Stimulated activated CD8-positive, alpha-beta memory T cell treated with anti-CD3 and anti-CD28 coated beads, Interleukin-15, amount 100 ng/mL, for 48 hours (primary cell): Measurements from ENCODE around the gene CLDN10.
"Not testable (repeated sequence)": the region's sequence is repeated elsewhere in the genome, so short reads cannot be mapped to it uniquely, and the experiment has no call there.

Source experiments
- DNase-seq, 2 donors: peaks; one replicate each; pipeline ENCODE4 v3.0.0-alpha.2; 2020; ENCODE audit warnings: low read depth in 2 of 2

Gene CLDN10, protein sequence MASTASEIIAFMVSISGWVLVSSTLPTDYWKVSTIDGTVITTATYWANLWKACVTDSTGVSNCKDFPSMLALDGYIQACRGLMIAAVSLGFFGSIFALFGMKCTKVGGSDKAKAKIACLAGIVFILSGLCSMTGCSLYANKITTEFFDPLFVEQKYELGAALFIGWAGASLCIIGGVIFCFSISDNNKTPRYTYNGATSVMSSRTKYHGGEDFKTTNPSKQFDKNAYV

DNA sequence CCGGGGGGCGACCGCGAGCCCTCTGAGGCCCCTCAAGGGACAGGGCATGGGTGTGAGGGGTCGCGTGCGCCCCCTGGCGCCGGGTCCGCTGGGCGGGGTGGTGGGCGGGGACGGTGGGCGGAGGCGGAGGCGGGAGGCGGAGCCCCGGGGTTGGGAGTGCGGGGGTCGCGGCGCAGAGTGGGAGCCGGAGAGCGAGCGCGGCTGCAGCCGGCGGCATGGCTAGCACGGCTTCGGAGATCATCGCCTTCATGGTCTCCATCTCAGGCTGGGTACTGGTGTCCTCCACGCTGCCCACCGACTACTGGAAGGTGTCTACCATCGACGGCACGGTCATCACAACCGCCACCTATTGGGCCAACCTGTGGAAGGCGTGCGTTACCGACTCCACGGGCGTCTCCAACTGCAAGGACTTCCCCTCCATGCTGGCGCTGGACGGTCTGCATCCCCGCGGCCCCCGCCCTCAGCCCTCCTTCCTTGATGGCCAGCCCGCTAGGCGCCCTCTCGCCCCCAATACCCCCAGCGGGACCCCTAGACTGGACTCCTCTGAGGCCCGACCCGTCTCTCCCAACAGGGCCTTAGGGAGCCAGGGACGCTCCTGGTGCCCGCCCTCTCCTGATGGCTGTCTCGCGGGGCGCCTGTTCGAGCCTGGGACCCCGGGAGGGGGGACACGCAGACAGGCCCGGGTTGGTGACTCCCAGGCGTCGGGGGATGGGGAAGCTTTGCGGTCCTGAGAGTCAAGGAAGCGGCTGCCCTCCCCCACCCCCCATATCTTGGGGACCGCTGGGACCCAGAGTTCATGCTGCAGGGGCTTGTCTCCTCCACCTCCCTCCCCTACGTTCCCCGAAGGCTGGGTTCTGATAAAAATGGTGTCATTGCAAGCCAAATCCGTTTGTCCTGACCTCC is at the start of gene CLDN10:
TSS of gene CLDN10 (plus strand) at position 182 of the 903 bp plus-strand sequence. CDS start at position 216, 34 bp downstream.
- DNase-seq = no peak

DNA sequence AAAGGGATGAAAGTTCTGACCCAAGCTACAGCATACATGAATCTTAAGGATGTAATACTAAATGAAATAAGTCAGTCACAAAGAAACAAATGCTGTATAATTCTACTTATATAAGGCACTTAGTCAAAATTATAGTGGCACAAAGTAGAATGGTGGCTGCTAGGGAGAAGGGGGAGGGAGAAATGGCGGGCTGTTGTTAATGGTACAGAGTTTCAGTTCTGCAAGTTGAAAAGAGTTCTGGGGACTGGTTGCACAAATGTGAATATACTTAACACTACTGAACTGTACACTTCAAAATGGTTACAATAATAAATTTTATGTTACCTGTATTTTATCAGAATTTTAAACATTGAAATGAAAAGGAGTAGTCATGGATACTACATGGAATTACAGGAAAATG is 48.9 kb upstream of the CLDN10 start:
- no peak for DNase-seq

DNA sequence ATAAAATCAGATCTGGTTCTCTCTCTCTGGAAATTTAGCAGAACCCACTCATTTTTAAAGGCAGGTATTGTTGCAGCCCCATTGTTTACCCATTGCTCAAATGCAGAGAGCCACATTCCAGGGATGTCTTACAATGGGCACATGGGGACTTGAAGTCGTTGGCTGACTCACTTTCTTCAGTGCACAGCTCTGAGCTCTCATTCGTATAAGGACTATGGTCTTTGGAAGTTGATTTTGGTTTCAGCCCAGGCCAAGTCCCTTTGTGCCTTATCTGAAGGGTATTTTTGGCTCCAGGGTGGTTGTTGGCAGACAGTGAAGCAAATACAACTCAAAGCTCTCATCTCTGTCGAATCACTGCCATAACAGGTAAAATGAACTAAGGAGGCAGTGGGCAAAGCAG is 47.3 kb upstream of the CLDN10 start:
- no peak for DNase-seq

DNA sequence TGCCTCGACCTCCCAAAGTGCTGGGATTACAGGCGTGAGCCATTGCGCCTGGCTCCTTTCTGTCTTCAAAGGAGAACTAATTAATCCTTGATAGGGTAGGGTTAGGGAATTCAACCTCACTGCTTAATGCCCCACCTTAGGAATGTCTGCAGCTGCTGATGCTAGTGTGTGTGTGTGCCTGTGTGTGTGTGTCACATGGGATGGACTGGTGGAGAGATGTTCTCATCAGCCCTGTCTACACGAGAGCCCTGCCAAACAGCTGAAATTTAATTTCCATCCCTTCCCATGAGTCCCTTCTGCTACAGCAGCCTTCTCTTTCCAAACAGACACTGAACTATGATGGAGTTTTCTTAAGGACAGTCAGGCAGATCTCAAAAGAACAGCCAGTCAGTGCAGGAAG is 46.5 kb upstream of the CLDN10 start:
- no peak for DNase-seq

DNA sequence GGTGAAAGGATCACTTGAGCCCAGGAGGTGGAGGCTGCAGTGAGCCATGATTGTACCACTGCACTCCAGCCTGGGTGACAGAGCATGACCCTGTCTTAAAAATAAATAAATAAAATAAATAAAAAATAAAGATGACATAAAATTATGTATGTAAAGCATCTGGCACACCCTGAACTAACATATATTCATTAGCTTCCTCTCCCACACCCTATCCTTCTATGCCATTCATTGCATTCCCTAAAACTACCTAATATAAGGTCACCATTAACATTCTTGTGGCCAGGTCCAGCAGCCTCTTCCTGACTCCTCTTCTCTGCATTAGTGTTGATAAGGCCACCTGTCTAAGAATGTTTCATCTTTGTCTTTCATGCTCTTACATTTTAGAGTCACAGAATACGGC is 44.5 kb upstream of the CLDN10 start:
- DNase-seq = no peak

DNA sequence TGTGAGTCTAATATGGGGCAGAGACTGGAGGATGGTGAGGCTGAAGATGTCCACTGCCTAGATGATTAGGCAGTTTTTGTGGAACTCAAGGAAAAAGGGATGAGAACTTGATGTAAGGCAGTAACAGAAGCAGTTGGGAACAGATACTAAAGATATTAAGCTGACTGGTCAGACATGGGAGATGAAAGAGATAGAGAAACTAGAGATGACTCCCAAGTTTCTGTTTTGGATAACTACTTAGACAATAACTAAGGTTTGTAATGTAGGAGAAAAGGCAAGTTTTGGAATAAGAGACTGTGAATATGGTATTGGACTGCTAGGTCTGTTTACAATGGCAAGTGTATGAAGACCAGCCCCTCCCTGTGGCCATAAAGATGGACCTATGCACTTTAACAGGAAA is 43.5 kb upstream of the CLDN10 start:
- no peak for DNase-seq

DNA sequence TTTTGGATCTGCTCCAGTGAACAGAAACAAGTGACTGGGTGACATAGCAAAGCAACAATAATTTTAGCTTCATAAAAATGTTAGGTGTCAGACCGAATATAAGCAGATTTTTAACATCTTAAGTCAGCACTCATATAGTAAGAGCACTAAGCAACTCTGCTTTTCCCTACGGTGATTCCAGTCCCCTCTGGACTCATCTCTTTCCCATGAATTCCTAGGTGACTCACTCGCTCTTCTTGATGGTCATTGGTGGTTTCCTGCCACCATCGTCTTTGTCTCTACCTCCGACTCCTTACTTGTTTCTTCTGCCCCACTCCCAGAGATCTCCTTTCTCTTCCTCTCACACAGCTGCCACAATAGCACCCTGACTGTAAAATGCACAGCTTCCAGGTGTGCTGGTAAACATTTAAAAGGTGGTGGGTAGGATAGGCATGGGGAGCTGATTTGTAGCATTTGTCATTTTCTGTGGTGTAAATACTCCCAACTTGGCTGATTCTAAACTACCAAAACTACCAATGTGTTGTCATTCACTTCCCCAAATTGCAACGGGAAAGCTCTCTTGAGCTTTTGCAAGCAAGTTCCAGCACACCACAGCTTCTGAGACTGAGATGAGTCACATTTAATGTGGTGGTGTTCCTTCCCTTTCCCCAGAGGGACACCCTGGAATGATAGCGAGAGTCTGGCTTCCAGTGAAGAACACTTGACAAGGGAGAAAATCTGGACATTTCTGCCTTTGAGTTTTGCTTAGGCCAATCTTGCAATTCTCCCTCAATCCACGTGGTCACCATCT is 42.8 kb upstream of the CLDN10 start:
- no peak for DNase-seq

DNA sequence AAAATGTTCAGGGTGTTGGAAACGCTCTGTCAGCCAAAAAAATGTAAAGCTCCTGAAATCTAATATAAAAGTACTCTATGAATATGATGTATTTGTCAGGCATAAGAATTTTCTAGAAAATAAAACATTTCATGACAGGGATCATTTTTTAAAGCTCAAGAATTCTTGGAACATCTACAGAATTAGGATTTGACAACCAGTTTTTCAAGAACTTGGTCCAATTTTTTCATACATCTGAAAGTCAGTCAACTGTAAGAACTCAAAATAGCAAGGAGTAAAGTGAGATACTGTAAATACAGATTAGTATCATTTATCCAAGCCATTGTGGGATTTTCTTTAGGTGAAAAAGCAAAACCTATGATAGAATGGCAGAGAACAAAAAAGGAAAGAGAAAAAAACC is 41.6 kb upstream of the CLDN10 start:
- DNase-seq = no peak

DNA sequence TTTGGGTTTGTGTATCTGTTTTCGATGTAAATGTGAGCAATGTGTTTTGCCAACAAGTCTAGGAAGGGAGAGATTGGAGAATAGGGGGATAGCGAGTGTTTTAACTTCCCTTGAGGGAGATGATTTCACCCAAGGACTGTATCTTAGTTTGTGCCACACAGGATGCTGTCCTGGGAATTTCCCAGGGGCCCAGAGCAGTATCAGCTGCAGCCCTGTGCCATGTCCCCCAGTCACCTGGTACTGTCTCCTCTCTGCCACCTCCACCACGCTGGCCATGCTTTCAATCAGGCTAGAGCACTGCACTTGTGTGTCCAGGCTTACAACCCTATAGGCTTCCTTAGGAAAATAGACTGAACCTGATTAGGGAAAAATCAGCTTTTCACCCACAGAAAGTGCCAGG is 40.1 kb upstream of the CLDN10 start:
- DNase-seq = no peak

DNA sequence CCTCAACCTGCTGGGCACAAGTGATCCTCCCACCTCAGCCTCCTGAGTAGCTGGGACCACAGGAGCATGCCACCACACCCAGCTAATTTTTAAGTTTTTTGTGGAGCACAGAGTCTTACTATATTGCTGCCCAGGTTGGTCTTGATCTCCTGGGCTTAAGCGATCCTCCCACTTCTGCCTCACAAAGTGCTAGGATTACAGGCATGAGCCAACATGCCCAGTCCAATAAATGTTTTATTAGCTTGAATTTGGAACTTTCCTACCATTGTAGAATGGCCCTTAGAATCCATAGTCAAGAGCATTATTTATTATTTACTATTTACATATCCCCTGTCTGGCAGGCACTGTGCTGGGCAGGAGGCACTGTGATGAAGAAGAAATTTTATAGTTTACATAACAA is 39.6 kb upstream of the CLDN10 start:
- DNase-seq = no peak

DNA sequence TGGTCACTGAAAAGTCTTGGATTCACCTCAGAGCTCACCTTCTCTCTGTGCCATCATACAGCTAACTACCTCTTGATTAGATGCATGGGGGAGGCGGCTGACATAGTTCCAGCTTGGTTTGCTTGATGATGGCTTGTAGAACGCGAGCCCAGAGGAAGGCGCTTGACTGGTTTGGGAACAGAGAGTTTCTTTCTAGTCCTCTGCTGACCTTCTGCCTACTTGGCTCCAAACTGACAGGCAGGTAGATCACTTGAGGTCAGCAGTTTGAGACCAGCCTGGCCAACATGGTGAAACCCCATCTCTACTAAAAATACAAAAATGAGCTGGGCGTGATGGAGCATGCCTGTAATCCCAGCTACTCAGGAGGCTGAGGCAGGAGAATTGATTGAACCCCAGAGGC is 36.9 kb upstream of the CLDN10 start:
- not testable (repeated sequence) for DNase-seq

DNA sequence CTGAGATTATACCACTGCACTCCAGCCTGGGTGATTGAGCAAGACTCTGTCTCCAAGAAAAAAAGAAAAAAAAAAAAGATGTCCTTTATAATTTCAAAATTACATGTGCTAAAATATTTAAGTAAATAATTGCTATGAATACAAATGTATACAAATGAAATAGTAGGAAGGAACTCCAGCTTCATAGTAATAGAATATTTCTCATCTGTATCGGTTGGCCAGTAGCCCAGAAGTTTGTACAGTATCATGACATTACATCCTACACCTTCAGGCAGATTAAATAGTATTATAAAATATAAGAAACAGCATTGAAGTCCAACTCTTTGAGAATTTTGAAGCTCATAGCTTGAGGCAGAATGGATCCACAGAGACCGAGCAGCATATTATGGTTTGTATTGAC is 36.5 kb upstream of the CLDN10 start:
- no peak for DNase-seq

DNA sequence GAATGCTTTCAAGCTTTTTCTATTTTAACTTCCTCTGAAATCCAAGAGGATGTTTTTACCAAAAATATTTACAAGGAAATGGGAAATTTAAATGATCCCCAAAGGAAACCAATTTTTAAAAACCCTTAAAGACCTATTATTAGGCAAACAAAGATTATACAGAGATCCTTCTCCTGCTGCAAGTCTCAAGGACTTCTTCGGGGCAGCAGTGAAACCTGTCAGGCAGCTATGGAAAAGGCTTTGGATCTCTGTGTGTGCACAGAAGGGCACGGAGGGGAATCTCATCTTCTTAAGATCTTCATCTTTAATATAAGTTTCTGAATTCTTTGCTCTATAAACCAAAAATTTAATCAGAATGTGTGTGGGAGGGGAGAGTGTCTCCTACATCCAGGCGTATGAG is 36.0 kb upstream of the CLDN10 start:
- no peak for DNase-seq

DNA sequence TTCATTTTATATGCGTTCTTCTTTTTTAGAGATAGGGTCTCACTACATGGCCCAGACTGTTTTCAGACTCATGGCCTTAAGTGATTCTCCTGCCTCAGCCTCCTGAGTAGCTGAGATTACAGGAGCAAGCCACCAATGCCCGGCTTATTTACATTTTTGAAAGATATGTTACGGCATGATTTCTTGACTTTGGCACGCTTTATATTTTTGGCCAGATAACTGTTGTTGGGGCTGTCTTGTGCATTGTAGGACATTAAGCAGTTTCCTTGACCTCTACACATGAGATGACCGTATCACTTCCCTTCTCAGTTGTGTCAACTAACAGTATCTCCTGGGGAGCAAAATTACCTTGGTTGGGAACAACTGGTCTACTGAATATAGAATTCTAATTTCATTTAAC is 28.9 kb upstream of the CLDN10 start:
- DNase-seq = no peak

DNA sequence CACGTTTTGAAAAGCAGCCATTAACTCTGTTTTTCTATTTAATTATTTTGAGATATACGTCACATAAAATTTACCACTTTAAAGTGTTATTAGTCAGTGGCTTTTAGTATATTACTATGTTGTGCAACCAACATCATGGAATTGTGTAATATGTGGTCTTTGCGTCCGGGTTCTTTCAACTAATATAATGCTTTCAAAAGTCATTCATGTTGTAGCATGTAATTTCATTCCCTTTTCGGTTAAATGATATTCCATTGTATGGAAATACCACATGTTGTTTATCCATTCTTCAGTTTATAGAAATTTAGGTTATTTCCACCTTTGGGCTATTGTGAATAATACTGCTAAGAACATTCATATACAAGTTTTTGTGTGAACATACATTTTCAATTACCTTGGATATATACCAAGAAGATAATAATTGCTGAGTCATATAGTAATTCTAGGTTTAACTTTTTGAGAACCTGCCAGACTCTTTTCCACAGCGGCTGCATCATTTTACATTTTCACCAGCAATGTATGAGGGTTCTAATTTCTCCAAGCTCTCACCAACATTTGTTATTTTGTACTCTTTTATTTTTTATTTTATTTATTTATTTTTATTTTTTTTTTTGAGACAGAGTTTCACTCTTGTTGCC is 28.1 kb upstream of the CLDN10 start:
- no peak for DNase-seq

DNA sequence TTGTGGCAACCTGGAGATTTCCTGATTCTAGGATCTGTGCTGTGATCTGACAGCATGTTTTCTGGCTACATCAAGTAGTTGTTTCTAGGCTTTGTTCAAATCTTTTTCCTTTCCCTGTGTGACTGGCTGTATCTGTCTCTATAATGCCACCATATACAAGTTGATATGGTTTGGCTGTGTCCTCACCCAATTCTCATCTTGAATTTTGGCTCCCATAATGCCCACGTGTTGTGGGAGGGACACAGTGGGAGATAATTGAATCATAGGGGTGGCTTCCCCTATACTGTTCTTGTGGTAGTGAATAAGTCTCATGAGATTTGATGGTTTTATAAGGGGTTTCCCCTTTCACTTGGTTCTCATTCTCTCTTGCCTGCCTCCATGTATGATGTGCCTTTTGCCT is 24.6 kb upstream of the CLDN10 start:
- no peak for DNase-seq

DNA sequence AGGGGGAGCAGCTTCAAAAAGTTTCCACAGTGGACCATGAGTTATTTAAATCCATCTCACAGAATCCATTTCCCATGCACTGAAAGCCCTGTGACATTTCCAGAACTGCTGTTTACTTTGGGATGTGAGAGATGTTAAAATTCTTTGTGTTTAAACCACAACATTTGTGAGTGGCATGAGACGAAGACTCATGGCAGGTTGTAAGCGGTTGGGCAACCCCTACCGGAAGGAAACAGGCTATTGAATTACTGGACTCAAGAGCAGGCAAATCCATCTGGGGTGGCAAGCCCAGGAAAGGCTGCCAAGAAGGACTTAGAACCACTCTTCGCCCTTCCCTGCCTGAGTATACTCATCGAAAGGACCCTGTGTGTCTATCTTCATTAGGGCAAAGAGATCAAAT is 22.3 kb upstream of the CLDN10 start:
- DNase-seq = no peak

DNA sequence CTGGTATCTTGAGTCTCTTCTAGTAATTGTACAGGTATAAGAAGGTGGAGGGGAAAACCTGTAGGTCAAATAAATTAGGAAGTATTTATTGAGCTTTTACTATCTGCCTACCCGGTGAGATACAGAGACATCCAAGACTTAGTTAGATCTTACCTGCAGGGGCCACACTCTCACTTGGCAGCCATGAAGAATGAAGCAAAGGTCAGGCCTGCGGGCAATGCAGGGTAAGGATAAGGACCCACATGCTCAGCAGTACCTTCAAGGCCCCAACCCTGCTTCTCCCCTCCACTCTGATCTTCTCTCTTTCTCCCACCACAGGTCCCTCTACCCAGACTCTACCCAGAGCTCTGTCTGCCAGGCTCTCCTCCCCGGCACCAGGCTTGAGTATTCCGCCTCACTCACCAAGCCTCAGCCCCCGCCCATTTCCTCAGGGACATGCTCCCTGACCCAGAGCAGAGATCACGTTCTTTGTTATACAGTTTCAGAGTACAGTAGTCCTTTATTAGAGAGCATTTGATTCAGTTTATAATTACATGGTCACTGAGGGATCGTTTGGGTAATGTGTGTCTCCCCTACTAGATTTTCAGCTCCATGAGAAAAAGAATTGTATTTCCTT is 18.9 kb upstream of the CLDN10 start:
- DNase-seq = no peak

DNA sequence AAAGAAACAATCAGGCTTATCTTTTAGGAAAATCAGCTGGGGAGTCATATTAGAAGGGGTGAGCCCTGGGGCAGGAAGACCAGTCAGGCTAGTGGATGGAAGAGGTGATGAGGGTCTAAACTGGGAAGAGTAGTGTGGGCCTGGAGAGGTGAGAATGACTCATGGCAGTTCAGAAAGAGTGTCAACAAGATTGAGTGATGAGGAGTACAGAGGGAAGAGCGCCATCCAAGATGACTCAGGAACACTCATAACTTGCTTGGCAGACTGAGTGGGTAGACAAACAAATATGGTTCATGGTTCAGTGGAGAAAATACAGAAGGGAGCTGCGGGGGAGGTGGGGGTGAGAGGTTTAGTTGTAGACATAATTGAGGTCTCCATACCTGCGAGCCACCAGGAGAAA is 17.3 kb upstream of the CLDN10 start:
- DNase-seq = no peak

DNA sequence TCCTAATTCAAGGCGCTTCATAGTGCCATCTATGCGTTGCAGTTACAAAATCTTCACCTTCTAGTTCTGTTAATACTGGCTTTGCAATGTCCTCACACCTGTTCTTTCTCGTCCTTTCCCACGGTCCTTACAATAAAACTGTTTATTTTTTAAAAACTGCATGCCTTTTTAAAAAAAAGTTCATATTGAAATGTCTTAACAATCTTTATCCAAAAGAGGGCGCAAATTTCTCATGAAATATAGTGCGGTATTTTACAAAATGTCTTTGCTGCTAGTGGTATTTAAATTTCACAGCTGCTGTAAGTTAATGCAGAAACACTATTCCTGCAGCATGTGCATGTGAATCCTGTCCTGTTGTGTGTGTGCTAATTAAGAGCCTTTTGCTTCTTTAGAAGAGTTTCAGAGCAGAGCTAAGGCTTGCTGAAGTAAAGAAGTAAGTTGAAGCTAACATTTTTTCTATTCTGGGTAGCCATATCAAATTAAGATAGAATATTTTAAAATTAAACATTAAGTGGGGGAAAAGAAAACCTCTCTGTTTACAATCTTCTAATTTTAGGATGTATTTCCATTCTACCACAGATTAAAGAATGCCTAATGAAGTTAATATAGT is 15.8 kb upstream of the CLDN10 start:
- no peak for DNase-seq

DNA sequence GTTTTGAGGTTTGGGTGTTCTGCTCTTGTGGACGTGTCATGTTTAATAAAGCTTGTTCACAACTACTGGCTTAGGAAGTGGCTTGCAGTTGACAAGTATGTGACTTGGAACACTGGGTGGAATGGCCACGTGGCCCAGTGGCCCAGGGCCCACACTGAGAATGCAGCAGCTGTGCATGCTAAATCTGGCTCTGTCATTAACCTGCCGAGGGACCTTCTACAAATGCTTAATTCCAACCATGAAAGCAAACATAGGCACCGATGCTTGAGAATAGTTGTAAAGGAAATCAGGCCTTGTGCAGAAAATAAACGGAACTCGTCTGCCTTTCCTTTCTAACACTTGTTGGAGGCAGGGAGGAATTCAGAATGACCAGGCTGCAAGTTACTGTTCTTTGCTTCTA is 11.6 kb upstream of the CLDN10 start:
- no peak for DNase-seq
